ENCODE results near the gene PFKFB4. TPM values are rescaled to one million over a fixed set of nuclear protein-coding genes. Genes with fewer than 3 reads are reported as not detected.

PFKFB4 gene
- total and polyA plus RNA-seq, 2 of the 8 experiments (the other 6 are each of a cell fraction or from before 2014, with no cell fraction given): 10.7 to 20.1 TPM

- ChIA-PET CTCF (ENCODE audit: partially characterized antibody) (interaction anchor here (1.1 to 1.5 kb wide), 4 partner anchors 10 to 66 kb away, joined by 3 to 5 read pairs (median 4); partner anchors contain the start of genes CELSR3, SLC26A6 and UQCRC1), POLR2A (ENCODE audit: partially characterized antibody) (interaction anchor here (0.7 to 5.1 kb wide), 26 partner anchors 7 to 426 kb away, joined by 3 to 23 read pairs (median 5); partner anchors contain the start of genes CELSR3, PLXNB1, SLC26A6 and UCN2)
- Histone ChIP-seq H4K8ac (ENCODE audit: extremely low read depth, insufficient read depth, low read length) (no peak overlapping the region), H3K27ac (ENCODE audit: low read depth, low read length) (no peak overlapping the region; the same call in 1 of the 2 replicates), H3K9me3 (ENCODE audit: insufficient read depth in 2 of 2, low read depth in 1 of 2, low read length in 1 of 2) (no peaks in the 10 kb centered on the region), H3K27me3 (replicated peaks in 1 of 4; ENCODE audit: control insufficient read depth in 3 of 4, extremely low read depth in 1 of 4, insufficient read depth in 3 of 4, low read length in 3 of 4) (peaks cover 0 to 6% (median 0%) of the 10 kb centered on the region in 4 experiments; a peak in 4 of 7 replicates), H3K79me1 (ENCODE audit: low read depth, low read length) (no peaks in the 10 kb centered on the region), H2AFZ (ENCODE audit: low read length) (no peak overlapping the region), H2BK15ac (ENCODE audit: low read length) (no peak overlapping the region), H4K91ac (replicated peaks; ENCODE audit: insufficient read length, low read length) (no peak overlapping the region), H3K18ac (ENCODE audit: extremely low read depth, low read length) (no peak overlapping the region), H3K4me3 (ENCODE audit: extremely low read depth in 1 of 4, insufficient read depth in 2 of 4, low read depth in 3 of 4, low read length in 4 of 4) (no peak overlapping the region), H3K23me2 (ENCODE audit: low read depth, low read length) (peaks cover 1% of the 10 kb centered on the region; the same call in 1 of the 2 replicates), H3K56ac (replicated peaks; ENCODE audit: insufficient read length, low read depth, low read length) (no peak overlapping the region), H3K4me2 (ENCODE audit: insufficient read depth in 1 of 2, low read depth in 2 of 2, low read length in 2 of 2) (no peak overlapping the region), H4K5ac (ENCODE audit: insufficient read length, low read depth, low read length) (no peak overlapping the region), H3K23ac (ENCODE audit: insufficient read length) (no peak overlapping the region), H2BK20ac (ENCODE audit: low read length) (no peak overlapping the region), H2AK5ac (ENCODE audit: low read depth, low read length) (no peak overlapping the region; the same call in 1 of the 2 replicates), H2BK12ac (ENCODE audit: low read depth, low read length) (no peak overlapping the region), H3K4ac (replicated peaks; ENCODE audit: insufficient read length, low read depth, low read length) (no peak overlapping the region), H3K79me2 (ENCODE audit: control insufficient read depth in 1 of 2, insufficient read depth in 2 of 2, low read length in 2 of 2) (no peaks in the 10 kb centered on the region), H3K36me3 (ENCODE audit: control insufficient read depth in 2 of 4, insufficient read depth in 4 of 4, low read length in 3 of 4) (peaks cover 31 to 36% (median 34%) of the 10 kb centered on the region in 4 experiments), H2BK5ac (ENCODE audit: low read depth, low read length) (no peak overlapping the region), H4K20me1 (replicated peaks in 1 of 2; ENCODE audit: control insufficient read depth in 1 of 2, insufficient read depth in 2 of 2, low read length in 2 of 2) (peaks cover 0 to 31% of the 10 kb centered on the region in 2 experiments), H3K9ac (replicated peaks in 1 of 4; ENCODE audit: extremely low read depth in 1 of 4, low read depth in 3 of 4, low read length in 3 of 4) (no peak overlapping the region), H2BK120ac (replicated peaks; ENCODE audit: low read depth, low read length) (no peak overlapping the region), H3K14ac (ENCODE audit: insufficient read length) (no peak overlapping the region), H3K4me1 (replicated peaks in 1 of 4; ENCODE audit: control insufficient read depth in 3 of 4, insufficient read depth in 4 of 4, low read length in 3 of 4) (peaks cover 3 to 18% (median 15%) of the 10 kb centered on the region in 4 experiments; a peak in 6 of 7 replicates)
- DNase-seq (ENCODE audit: low read depth in 1 of 2, low spot score in 2 of 2): no peak
- WGBS, 2 experiments (ENCODE audit: extremely low coverage in 1 of 2, insufficient coverage in 1 of 2, insufficient read length in 1 of 2, insufficient replicate concordance in 2 of 2, low coverage in 1 of 2, low lambda C conversion rate in 2 of 2, missing lambda C conversion rate in 1 of 2): 100% methylated on average over 6 of the region's 6 CpGs; no CpG with 5 or more reads in 1 of the 2 experiments
- FAIRE-seq: no peak
- TF ChIP-seq BACH1 (IDR thresholded peaks at IDR 0.05; ENCODE audit: low read length) (no peak), CBX8 (IDR thresholded peaks at IDR 0.05; ENCODE audit: borderline replicate concordance, low read depth, low read length) (no peak), ZNF274 (IDR thresholded peaks at IDR 0.05; ENCODE audit: borderline replicate concordance, extremely low read depth, low read length) (no peak)
Measured at GRCh38 chr3:48597408-48597800, 40.8 kb upstream of the PFKFB4 start.

Data from H1 (cell line).